WI38 (cell line): Measurements from ENCODE around the gene TLNRD1.

Experiments
- H3K4me3 ChIP-seq: 2 replicates; pipeline ENCODE4 v1.5.1; 2011; ENCODE audit warnings: low read depth, mild to moderate bottlenecking, control low read depth, low read length
- CTCF ChIP-seq: IDR thresholded peaks from 2 replicates; pipeline ENCODE4 v1.5.1; 2012; ENCODE audit warnings: low read depth, mild to moderate bottlenecking, control low read depth, low read length

TLNRD1 gene

GRCh38 chr15:80979538-80980200 lies 21.1 kb upstream of the TLNRD1 start:
- H3K4me3 ChIP-seq: no peak overlapping the region
- TF ChIP-seq CTCF: no peak

- TF ChIP-seq CTCF: no peak
- no peak overlapping the region for H3K4me3 ChIP-seq
Measured at GRCh38 chr15:80982205-80982604, 18.5 kb upstream of the TLNRD1 start.

GRCh38 chr15:80982839-80983238 lies 17.9 kb upstream of the TLNRD1 start:
- H3K4me3 ChIP-seq: no peak overlapping the region
- TF ChIP-seq CTCF: no peak

GRCh38 chr15:80984856-80985255 lies 15.9 kb upstream of the TLNRD1 start:
- H3K4me3 ChIP-seq: no peak overlapping the region
- TF ChIP-seq CTCF: no peak

GRCh38 chr15:80985981-80986380 lies 14.7 kb upstream of the TLNRD1 start:
- no peak for TF ChIP-seq CTCF
- H3K4me3 ChIP-seq: no peak overlapping the region

- TF ChIP-seq CTCF: no peak
- H3K4me3 ChIP-seq: no peak overlapping the region
Measured at GRCh38 chr15:80986487-80986886, 14.2 kb upstream of the TLNRD1 start.

GRCh38 chr15:80988148-80988796 lies 12.5 kb upstream of the TLNRD1 start:
- no peak for TF ChIP-seq CTCF
- H3K4me3 ChIP-seq: peak overlapping the region; percentile 64
